ENCODE results near the gene DCC. TPM values are rescaled to one million over a fixed set of nuclear protein-coding genes. Genes with fewer than 3 reads are reported as not detected.

Gene DCC
- total and polyA plus RNA-seq, 2 experiments from 2014 or later, result not detected

GRCh38 chr18:52598921-52599320 lies 258.9 kb downstream of the DCC start:
- Histone ChIP-seq H3K79me2 (ENCODE audit: insufficient read depth) (no peaks in the 10 kb centered on the region), H3K9me3 (ENCODE audit: low read depth) (no peaks in the 10 kb centered on the region), H3K4me2 (ENCODE audit: unreplicated experiment) (no peak overlapping the region), H3K9ac (no peak overlapping the region), H3K27me3 (replicated peaks; ENCODE audit: insufficient read depth) (no peaks in the 10 kb centered on the region), H3K9me2 (ENCODE audit: insufficient read depth) (no peaks in the 10 kb centered on the region), H2AFZ (no peak overlapping the region), H4K20me1 (ENCODE audit: insufficient read depth) (no peaks in the 10 kb centered on the region), H3F3A (ENCODE audit: insufficient read depth) (no peaks in the 10 kb centered on the region), H3K27ac (no peak overlapping the region), H3K36me3 (ENCODE audit: low read depth) (no peaks in the 10 kb centered on the region), H3K4me1 (ENCODE audit: insufficient read depth) (no peaks in the 10 kb centered on the region), H3K4me3 (no peak overlapping the region)
- WGBS, 2 experiments (ENCODE audit: low coverage in 1 of 2, low lambda C conversion rate in 2 of 2, missing lambda C conversion rate in 2 of 2), result 6 to 11% methylated on average over 2 of the region's 2 CpGs
- no peak for TF ChIP-seq EZH2phosphoT487 (IDR thresholded peaks at IDR 0.05; ENCODE audit: insufficient read depth, low read depth)
- no peak for TF ChIP-seq EZH2 (IDR thresholded peaks at IDR 0.05; ENCODE audit: insufficient read depth, poor library complexity, severe bottlenecking)
- in situ Hi-C loops (cut with MboI), result loop anchor here (10.0 kb wide), 1 partner anchor 64 kb away; no protein-coding TSS in a partner anchor
- DNase-seq, result no peak

DNA sequence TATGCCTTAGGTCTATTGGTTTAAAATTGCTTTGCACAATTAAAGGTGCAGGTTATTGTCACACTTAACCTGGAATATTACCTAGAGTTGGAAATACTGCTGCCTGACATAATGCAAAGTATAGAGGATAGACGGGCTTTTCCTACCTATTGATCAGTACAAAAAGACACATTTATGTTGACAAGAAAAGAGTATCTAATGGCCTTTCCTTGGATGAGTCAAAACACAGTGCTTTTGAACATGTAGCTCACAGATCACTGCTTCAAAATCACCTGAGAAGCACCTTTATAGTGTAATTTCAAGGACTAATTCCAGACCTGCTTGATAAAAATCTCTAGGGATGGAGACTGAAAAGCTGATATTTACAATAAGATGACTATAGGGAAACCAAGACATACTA lies 262.8 kb downstream of the DCC start:
- Histone ChIP-seq H3K79me2 (ENCODE audit: insufficient read depth) (no peaks in the 10 kb centered on the region), H3K36me3 (ENCODE audit: low read depth) (no peaks in the 10 kb centered on the region), H3K27me3 (replicated peaks; ENCODE audit: insufficient read depth) (no peaks in the 10 kb centered on the region), H3K9me3 (ENCODE audit: low read depth) (no peaks in the 10 kb centered on the region), H3K9ac (no peak overlapping the region), H3K9me2 (ENCODE audit: insufficient read depth) (no peaks in the 10 kb centered on the region), H3K4me2 (ENCODE audit: unreplicated experiment) (no peak overlapping the region), H4K20me1 (ENCODE audit: insufficient read depth) (no peaks in the 10 kb centered on the region), H3K27ac (no peak overlapping the region), H3K4me3 (no peak overlapping the region), H2AFZ (no peak overlapping the region), H3F3A (ENCODE audit: insufficient read depth) (no peaks in the 10 kb centered on the region), H3K4me1 (ENCODE audit: insufficient read depth) (no peaks in the 10 kb centered on the region)
- WGBS, 2 experiments (ENCODE audit: low coverage in 1 of 2, low lambda C conversion rate in 2 of 2, missing lambda C conversion rate in 2 of 2), result 26 to 34% methylated on average over 1 of the region's 1 CpG
- in situ Hi-C loops (cut with MboI), result no loop called here
- no peak for TF ChIP-seq EZH2phosphoT487 (IDR thresholded peaks at IDR 0.05; ENCODE audit: insufficient read depth, low read depth)
- no peak for TF ChIP-seq EZH2 (IDR thresholded peaks at IDR 0.05; ENCODE audit: insufficient read depth, poor library complexity, severe bottlenecking)
- no peak for DNase-seq

- Histone ChIP-seq H3K9me3 (ENCODE audit: low read depth) (no peaks in the 10 kb centered on the region), H3K4me1 (ENCODE audit: insufficient read depth) (no peaks in the 10 kb centered on the region), H3K27ac (no peak overlapping the region), H3K4me3 (no peak overlapping the region), H4K20me1 (ENCODE audit: insufficient read depth) (no peaks in the 10 kb centered on the region), H3F3A (ENCODE audit: insufficient read depth) (no peaks in the 10 kb centered on the region), H2AFZ (no peak overlapping the region), H3K79me2 (ENCODE audit: insufficient read depth) (no peaks in the 10 kb centered on the region), H3K27me3 (replicated peaks; ENCODE audit: insufficient read depth) (no peaks in the 10 kb centered on the region), H3K36me3 (ENCODE audit: low read depth) (no peaks in the 10 kb centered on the region), H3K4me2 (ENCODE audit: unreplicated experiment) (no peak overlapping the region), H3K9ac (no peak overlapping the region), H3K9me2 (ENCODE audit: insufficient read depth) (no peaks in the 10 kb centered on the region)
- 32 to 42% methylated on average over 3 of the region's 3 CpGs for WGBS, 2 experiments (ENCODE audit: low coverage in 1 of 2, low lambda C conversion rate in 2 of 2, missing lambda C conversion rate in 2 of 2)
- no peak for DNase-seq
- in situ Hi-C loops (cut with MboI), result no loop called here
- no peak for TF ChIP-seq EZH2phosphoT487 (IDR thresholded peaks at IDR 0.05; ENCODE audit: insufficient read depth, low read depth)
- no peak for TF ChIP-seq EZH2 (IDR thresholded peaks at IDR 0.05; ENCODE audit: insufficient read depth, poor library complexity, severe bottlenecking)
These were observed 265.3 kb downstream of the DCC start for GRCh38 chr18:52605345-52605744.

- 40 to 41% methylated on average over 2 of the region's 2 CpGs for WGBS, 2 experiments (ENCODE audit: low coverage in 1 of 2, low lambda C conversion rate in 2 of 2, missing lambda C conversion rate in 2 of 2)
- H3K4me2 ChIP-seq (ENCODE audit: unreplicated experiment), result no peak overlapping the region
- in situ Hi-C loops (cut with MboI), result no loop called here
- H3K9me2 ChIP-seq (ENCODE audit: insufficient read depth), result no peaks in the 10 kb centered on the region
- no peaks in the 10 kb centered on the region for H3F3A ChIP-seq (ENCODE audit: insufficient read depth)
- H3K9me3 ChIP-seq (ENCODE audit: low read depth), result no peaks in the 10 kb centered on the region
- no peak overlapping the region for H3K27ac ChIP-seq
- no peak overlapping the region for H3K9ac ChIP-seq
- H4K20me1 ChIP-seq (ENCODE audit: insufficient read depth), result no peaks in the 10 kb centered on the region
- TF ChIP-seq EZH2 (IDR thresholded peaks at IDR 0.05; ENCODE audit: insufficient read depth, poor library complexity, severe bottlenecking) (no peak), EZH2phosphoT487 (IDR thresholded peaks at IDR 0.05; ENCODE audit: insufficient read depth, low read depth) (no peak)
- no peaks in the 10 kb centered on the region for H3K79me2 ChIP-seq (ENCODE audit: insufficient read depth)
- H3K4me1 ChIP-seq (ENCODE audit: insufficient read depth), result no peaks in the 10 kb centered on the region
- no peaks in the 10 kb centered on the region for H3K27me3 ChIP-seq (replicated peaks; ENCODE audit: insufficient read depth)
- H3K4me3 ChIP-seq, result no peak overlapping the region
- H3K36me3 ChIP-seq (ENCODE audit: low read depth), result no peaks in the 10 kb centered on the region
- no peak overlapping the region for H2AFZ ChIP-seq
- no peak for DNase-seq
These were observed 268.0 kb downstream of the DCC start for GRCh38 chr18:52607985-52608384.
